ENCODE measurements around the gene EWSR1. TPM values are rescaled to one million over a fixed set of nuclear protein-coding genes. Genes with fewer than 3 reads are reported as not detected.

Gene EWSR1
- polyA plus RNA-seq, 1 donor from 2014 or later: 277 TPM

DNA sequence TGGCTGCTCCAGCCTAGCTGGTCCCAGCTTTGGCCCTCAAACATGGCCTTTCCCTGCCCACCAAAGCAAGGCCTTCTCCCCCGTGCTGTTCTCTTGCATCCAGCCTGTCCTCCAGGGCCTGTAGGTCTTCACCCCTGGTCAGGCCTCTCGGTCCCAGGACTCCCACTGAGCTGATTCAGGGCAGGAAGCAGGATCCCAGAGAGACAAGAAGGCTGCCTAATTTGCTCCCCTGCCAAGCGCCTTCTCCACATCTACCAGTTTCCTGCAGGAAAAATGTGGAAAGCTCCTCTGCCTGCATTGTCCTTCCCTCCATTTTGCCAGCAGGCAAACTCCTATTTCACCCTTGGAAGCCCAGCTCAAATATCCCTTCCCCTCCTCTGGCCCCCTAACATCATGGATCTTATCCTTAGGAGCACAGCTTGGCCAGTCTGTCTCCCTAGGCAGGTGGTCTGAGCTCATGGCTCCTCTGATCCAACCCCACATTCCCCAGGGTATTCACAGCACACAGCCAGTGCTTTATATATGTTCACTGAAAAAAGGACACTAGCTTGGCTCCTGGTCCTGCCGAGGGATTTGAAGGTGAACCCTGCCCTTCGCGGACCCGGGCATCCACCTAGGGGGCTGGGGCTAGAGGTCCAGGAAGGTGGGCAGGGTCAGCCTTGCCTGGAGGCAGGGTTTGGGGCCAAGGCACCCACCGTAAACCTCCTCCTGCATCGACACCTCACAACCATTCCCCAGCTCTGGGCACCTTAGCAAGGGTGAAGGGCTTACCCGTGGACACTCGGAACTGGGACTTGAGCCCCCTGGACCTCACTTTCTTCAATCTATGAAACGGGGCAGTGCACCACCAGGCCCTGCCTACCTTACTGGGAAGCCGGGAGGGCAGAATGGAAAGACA is 1.3 kb upstream of the EWSR1 start:
- Histone ChIP-seq H2AFZ (ENCODE audit: low read depth, low read length) (peak overlapping the region; percentile 65), H3K79me2 (replicated peaks; ENCODE audit: insufficient read depth, low read length) (peaks cover 53% of the 10 kb centered on the region), H3K9me2 (ENCODE audit: insufficient read depth, low read length) (no peaks in the 10 kb centered on the region), H3K9ac (ENCODE audit: low read length) (peak overlapping the region; percentile 98), H4K20me1 (ENCODE audit: insufficient read depth) (peaks cover 24% of the 10 kb centered on the region), H3K27ac (ENCODE audit: low read length) (peak overlapping the region; percentile 98), H3K4me2 (ENCODE audit: low read length) (peak overlapping the region; percentile 97), H3K4me3 (ENCODE audit: low read length) (peak overlapping the region; percentile 91), H3K9me3 (ENCODE audit: low read length) (no peaks in the 10 kb centered on the region), H3K36me3 (ENCODE audit: insufficient read depth, low read length) (no peaks in the 10 kb centered on the region), H3F3A (ENCODE audit: insufficient read depth, low read length, poor library complexity, severe bottlenecking) (no peaks in the 10 kb centered on the region), H3K27me3 (ENCODE audit: insufficient read depth, low read depth, low read length) (no peaks in the 10 kb centered on the region)
- TF ChIP-seq EP300 (conservative IDR thresholded peaks at IDR 0.05; ENCODE audit: poor library complexity, severe bottlenecking) (no peak), SMC3 (conservative IDR thresholded peaks at IDR 0.05; ENCODE audit: poor library complexity) (no peak), MXI1 (conservative IDR thresholded peaks at IDR 0.05; ENCODE audit: poor library complexity, severe bottlenecking) (no peak)
- TF ChIP-seq, protein P1, sequence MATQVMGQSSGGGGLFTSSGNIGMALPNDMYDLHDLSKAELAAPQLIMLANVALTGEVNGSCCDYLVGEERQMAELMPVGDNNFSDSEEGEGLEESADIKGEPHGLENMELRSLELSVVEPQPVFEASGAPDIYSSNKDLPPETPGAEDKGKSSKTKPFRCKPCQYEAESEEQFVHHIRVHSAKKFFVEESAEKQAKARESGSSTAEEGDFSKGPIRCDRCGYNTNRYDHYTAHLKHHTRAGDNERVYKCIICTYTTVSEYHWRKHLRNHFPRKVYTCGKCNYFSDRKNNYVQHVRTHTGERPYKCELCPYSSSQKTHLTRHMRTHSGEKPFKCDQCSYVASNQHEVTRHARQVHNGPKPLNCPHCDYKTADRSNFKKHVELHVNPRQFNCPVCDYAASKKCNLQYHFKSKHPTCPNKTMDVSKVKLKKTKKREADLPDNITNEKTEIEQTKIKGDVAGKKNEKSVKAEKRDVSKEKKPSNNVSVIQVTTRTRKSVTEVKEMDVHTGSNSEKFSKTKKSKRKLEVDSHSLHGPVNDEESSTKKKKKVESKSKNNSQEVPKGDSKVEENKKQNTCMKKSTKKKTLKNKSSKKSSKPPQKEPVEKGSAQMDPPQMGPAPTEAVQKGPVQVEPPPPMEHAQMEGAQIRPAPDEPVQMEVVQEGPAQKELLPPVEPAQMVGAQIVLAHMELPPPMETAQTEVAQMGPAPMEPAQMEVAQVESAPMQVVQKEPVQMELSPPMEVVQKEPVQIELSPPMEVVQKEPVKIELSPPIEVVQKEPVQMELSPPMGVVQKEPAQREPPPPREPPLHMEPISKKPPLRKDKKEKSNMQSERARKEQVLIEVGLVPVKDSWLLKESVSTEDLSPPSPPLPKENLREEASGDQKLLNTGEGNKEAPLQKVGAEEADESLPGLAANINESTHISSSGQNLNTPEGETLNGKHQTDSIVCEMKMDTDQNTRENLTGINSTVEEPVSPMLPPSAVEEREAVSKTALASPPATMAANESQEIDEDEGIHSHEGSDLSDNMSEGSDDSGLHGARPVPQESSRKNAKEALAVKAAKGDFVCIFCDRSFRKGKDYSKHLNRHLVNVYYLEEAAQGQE (IDR thresholded peaks at IDR 0.05; ENCODE audit: borderline replicate concordance): no peak

GRCh38 chr22:29267462-29267857 is 608 bp upstream of the EWSR1 start:
- Histone ChIP-seq H3K79me2 (replicated peaks; ENCODE audit: insufficient read depth, low read length) (peaks cover 60% of the 10 kb centered on the region), H3K9ac (ENCODE audit: low read length) (peak overlapping the region; percentile 98), H3K4me2 (ENCODE audit: low read length) (peak overlapping the region; percentile 97), H3K4me3 (ENCODE audit: low read length) (peak overlapping the region; percentile 91), H2AFZ (ENCODE audit: low read depth, low read length) (peak overlapping the region; percentile 65), H3K36me3 (ENCODE audit: insufficient read depth, low read length) (no peaks in the 10 kb centered on the region), H3F3A (ENCODE audit: insufficient read depth, low read length, poor library complexity, severe bottlenecking) (no peaks in the 10 kb centered on the region), H3K9me2 (ENCODE audit: insufficient read depth, low read length) (no peaks in the 10 kb centered on the region), H3K27ac (ENCODE audit: low read length) (peak overlapping the region; percentile 98), H4K20me1 (ENCODE audit: insufficient read depth) (peaks cover 31% of the 10 kb centered on the region), H3K27me3 (ENCODE audit: insufficient read depth, low read depth, low read length) (no peaks in the 10 kb centered on the region), H3K9me3 (ENCODE audit: low read length) (no peaks in the 10 kb centered on the region)
- TF ChIP-seq POLR2AphosphoS5 (IDR thresholded peaks at IDR 0.05): no peak
- TF ChIP-seq EZH2 (IDR thresholded peaks at IDR 0.05; ENCODE audit: borderline replicate concordance, insufficient read depth, low read length, poor library complexity, severe bottlenecking): no peak
- TF ChIP-seq, protein P2, sequence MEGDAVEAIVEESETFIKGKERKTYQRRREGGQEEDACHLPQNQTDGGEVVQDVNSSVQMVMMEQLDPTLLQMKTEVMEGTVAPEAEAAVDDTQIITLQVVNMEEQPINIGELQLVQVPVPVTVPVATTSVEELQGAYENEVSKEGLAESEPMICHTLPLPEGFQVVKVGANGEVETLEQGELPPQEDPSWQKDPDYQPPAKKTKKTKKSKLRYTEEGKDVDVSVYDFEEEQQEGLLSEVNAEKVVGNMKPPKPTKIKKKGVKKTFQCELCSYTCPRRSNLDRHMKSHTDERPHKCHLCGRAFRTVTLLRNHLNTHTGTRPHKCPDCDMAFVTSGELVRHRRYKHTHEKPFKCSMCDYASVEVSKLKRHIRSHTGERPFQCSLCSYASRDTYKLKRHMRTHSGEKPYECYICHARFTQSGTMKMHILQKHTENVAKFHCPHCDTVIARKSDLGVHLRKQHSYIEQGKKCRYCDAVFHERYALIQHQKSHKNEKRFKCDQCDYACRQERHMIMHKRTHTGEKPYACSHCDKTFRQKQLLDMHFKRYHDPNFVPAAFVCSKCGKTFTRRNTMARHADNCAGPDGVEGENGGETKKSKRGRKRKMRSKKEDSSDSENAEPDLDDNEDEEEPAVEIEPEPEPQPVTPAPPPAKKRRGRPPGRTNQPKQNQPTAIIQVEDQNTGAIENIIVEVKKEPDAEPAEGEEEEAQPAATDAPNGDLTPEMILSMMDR (IDR thresholded peaks at IDR 0.05; ENCODE audit: poor library complexity, severe bottlenecking): no peak
- TF ChIP-seq TAF1 (IDR thresholded peaks at IDR 0.05; ENCODE audit: low read depth): no peak

All from neural cell (in vitro differentiated cells).